Ishikawa (cell line): ENCODE results near the gene RAB6B.

Source experiments
- CEBPB ChIP-seq: IDR thresholded peaks from 2 replicates; pipeline ENCODE4 v1.6.1; 2012
- CREB1 ChIP-seq: IDR thresholded peaks from 2 replicates; pipeline ENCODE4 v1.6.1; 2012; ENCODE audit warnings: low read depth
- FOXM1 ChIP-seq: IDR thresholded peaks from 2 replicates; pipeline ENCODE4 v1.6.1; 2012; ENCODE audit warnings: low read depth, borderline replicate concordance
- RAD21 ChIP-seq: IDR thresholded peaks from 2 replicates; pipeline ENCODE4 v1.6.1; 2012; ENCODE audit warnings: low read depth
- REST ChIP-seq: IDR thresholded peaks from 2 replicates; pipeline ENCODE4 v1.6.1; 2012; ENCODE audit warnings: low read depth, mild to moderate bottlenecking
- TEAD4 ChIP-seq: IDR thresholded peaks from 2 replicates; pipeline ENCODE4 v1.6.1; 2012
- YY1 ChIP-seq: IDR thresholded peaks from 2 replicates; pipeline ENCODE4 v1.6.1; 2012; ENCODE audit warnings: low read depth
- TF ChIP-seq, protein P1 (sequence below): IDR thresholded peaks from 2 replicates; pipeline ENCODE4 v1.6.1; 2012
- TF ChIP-seq, protein P2 (sequence below): IDR thresholded peaks from 2 replicates; pipeline ENCODE4 v1.6.1; 2012

DNA sequence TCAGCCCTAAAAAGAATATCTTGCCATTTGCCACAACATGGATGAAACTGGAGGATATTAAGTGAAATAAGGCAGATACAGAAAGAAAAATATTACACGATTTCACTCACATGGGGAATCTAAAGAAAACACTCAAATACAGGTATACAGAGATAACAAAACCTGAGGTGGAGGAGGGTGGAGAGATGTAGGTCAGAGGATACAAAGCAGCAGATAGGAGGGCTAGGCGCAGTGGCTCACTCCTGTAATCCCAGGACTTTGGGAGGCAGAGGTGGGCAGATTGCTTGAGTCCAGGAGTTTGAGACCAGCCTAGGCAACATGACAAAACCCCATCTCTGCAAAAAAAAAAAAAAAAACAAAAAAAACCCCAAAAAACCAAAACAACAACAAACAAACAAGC lies 113.2 kb downstream of the RAB6B start:
- no peak for TF ChIP-seq RAD21
- TF ChIP-seq YY1: no peak
- TF ChIP-seq TEAD4: no peak
- TF ChIP-seq REST: no peak
- no peak for TF ChIP-seq CEBPB
- TF ChIP-seq, protein P1, sequence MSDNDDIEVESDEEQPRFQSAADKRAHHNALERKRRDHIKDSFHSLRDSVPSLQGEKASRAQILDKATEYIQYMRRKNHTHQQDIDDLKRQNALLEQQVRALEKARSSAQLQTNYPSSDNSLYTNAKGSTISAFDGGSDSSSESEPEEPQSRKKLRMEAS: no peak
- TF ChIP-seq FOXM1: no peak
- no peak for TF ChIP-seq CREB1
- TF ChIP-seq, protein P2, sequence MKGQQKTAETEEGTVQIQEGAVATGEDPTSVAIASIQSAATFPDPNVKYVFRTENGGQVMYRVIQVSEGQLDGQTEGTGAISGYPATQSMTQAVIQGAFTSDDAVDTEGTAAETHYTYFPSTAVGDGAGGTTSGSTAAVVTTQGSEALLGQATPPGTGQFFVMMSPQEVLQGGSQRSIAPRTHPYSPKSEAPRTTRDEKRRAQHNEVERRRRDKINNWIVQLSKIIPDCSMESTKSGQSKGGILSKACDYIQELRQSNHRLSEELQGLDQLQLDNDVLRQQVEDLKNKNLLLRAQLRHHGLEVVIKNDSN: no peak
